NCI-H2107 (cell line): Measurements from ENCODE around the gene AMH.
A peak's percentile ranks its signal among the peaks of the same experiment; 100 is the strongest.
"Not testable (repeated sequence)": the region's sequence is repeated elsewhere in the genome, so short reads cannot be mapped to it uniquely, and the experiment has no call there.

ENCODE experiments used
- DNase-seq: peaks from one replicate; lab custom pipeline; 2025; lab: John Stamatoyannopoulos, UW

Gene AMH

DNA sequence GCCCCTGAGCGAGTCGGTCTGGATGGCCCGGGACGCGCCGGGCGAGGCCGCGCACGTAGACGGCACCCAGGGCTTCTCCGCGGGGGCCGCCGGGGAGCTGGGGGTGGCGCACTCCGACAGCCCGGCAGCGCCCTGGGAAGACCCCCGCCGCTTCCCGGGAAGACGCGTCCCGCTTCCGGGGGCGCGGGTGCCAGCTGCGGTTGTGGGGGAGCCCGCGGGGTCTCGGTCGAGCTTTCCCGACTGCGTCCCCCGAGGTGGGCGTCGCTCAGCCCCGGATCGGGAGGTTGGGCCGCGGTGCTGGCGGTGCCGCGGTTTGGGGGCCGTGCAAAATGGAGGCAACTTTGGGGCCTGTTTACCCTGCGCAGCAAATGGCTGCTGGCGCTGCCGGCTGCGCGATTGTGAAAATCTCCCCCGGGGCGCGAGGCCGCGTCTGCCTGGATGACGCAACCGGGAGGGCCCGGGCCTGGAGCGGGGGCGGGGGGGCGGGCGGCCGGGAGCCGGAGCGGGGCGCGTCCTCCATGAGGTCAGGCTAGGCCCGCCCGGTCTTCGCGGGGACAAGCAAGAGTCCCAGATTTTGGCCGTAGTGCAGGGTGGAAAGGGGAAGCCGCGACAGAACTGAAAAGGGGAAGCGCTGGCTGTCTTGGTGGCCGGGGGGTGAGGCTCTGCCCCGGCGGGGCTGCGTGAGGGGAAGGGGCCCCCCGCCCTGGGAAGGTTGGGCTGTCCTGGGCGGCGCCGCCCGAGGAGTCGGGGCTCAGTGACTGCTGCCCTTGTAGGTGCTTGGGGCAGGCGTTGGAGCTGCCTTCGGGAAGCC lies 21.5 kb downstream of the AMH start:
- DNase-seq: no peak

DNA sequence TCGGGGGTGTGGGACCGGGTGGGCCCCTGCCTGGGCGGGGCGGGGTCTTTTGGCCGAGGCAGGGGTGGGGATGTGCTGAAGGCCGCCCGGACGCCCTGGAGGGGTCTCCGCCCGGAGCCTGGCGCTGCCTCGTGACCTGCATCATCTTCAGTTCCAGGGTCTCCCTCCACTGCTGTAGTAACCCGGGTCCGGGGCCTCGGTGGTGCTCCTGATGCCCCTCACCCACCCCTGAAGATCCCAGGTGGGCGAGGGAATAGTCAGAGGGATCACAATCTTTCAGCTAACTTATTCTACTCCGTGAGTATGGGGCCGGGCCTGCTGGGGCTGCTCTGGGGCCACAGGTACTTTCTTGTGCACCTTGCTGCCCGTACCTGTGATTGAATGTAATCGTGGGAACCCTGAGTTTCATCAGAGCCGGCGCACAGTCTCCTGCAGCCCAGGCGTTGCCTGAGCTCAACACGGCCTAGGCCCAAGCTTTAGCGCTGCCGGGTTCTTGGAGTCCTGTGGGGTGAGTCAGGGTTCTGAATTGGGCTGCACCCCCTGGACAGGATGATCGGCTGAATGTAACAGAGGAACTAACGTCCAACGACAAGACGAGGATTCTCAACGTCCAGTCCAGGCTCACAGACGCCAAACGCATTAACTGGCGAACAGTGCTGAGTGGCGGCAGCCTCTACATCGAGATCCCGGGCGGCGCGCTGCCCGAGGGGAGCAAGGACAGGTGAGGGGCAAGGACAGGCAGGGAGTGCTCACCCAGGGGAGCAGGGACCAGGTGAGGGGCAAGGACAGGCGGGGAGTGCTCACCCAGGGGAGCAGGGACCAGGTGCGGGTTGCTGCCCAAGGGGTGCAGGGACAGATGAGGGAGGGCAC lies 22.3 kb downstream of the AMH start:
- no peak for DNase-seq

GRCh38 chr19:2273356-2274184 lies 24.4 kb downstream of the AMH start:
- peak; percentile 66 for DNase-seq

DNA sequence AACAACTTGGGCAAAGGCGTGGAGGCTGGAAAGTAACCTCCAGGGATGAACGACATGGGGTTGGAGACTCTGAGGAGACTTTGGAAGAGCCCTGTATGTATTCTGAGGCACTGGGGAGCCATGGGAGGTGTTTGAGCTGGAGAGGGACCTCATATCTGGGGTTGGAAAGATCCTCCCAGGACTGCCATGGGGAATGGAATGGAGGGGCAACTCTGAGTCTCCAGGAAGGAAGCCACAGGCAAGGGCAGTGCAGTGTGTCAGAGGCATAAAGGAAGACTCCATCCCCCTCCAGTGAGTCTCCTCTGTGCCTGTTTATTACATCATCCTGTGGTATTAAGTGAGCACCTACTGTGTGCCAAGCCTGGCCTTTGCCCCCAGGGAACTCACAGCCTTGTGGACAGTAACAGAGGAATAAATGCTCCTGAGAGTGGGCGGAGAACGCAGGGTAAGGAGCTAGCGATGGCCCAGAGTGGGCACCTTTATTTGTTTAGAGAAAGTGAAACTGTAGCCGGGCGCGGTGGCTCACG lies 25.1 kb downstream of the AMH start:
- no peak for DNase-seq

- no peak for DNase-seq
These were observed 25.9 kb downstream of the AMH start for GRCh38 chr19:2274931-2275535.

GRCh38 chr19:2275588-2276428 lies 26.7 kb downstream of the AMH start:
- DNase-seq: no peak

- no peak for DNase-seq
These were observed 27.4 kb downstream of the AMH start for GRCh38 chr19:2276429-2276986.

DNA sequence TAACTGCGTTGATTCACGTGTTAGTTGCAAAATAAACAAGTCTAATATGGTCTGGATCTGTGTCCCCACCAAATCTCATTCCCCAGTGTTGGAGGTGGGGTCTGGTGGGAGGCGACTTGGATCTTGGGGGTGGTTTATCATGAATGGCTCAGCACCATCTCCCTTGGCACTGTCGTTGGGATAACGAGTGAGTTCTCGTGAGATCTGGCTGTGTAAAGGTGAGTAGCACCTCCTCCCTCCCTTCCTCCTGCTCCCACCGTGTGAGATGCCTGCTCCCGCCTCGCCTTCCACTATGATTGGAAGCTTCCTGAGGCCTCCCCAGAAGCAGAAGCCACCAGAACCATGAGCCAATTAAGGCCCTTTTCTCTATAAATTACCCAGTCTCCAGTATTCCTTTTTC lies 28.0 kb downstream of the AMH start:
- DNase-seq: no peak

DNA sequence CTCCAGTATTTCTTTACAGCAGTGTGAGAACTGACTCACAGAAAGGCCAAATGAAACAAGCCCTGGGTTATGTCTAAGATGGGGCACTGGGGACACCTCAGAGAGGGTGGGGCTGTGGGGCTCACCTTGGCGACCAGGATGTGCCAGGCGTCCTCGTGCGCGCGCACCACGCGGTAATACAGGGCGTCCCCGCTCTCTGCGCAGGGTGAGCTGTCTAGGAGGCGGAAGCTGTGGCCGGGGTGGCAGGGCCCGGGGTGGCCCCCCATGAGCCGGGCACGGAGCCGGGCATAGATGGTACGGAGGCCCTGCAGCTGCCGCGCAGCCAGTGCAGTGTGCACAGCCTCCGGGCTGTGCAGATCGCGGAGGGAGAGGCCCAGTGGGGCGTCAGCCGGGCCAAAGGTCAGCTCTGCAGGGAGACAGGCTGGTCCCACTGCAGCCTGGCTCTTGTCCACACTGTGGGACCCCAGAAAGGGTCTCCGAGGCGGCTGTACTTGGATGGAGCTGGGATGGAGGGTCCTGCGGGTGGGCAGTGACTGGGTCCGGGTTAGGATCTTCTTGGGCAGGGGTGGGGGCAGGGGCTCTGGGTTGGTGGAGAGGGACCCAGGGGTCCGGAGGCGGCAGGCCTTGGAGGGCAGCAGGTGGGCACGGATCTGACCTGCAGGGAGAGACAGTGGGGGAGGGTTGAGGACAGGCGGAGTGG lies 29.5 kb downstream of the AMH start:
- DNase-seq: no peak

DNA sequence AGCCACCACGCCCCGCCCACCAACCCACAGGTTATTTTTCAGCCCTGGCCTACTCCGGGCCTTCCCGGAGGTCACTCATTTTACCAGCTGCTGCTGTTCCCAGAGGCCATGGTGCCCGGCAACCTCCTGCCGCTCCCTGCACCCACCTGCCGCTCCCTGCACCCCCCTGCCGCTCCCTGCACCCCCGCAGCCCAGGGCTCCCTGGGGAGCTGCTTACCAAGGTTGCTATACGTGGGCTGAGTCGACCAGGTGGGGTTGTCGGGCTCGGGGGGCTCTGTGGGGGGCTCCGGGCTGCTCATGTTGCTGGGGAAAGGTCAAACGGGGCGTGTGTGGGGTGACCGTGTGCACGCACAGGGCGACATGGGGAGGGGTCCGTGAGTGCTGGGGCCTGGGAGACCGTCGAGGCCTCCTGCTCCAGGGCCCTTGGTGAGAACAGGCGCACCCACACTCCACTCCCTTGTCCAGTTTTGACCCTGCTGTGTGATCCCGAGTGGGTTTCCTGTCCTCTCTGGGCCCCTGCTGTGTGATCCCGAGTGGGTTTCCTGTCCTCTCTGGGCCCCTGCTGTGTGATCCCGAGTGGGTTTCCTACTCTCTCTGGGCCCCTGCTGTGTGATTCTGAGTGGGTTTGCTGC lies 31.6 kb downstream of the AMH start:
- DNase-seq: no peak

DNA sequence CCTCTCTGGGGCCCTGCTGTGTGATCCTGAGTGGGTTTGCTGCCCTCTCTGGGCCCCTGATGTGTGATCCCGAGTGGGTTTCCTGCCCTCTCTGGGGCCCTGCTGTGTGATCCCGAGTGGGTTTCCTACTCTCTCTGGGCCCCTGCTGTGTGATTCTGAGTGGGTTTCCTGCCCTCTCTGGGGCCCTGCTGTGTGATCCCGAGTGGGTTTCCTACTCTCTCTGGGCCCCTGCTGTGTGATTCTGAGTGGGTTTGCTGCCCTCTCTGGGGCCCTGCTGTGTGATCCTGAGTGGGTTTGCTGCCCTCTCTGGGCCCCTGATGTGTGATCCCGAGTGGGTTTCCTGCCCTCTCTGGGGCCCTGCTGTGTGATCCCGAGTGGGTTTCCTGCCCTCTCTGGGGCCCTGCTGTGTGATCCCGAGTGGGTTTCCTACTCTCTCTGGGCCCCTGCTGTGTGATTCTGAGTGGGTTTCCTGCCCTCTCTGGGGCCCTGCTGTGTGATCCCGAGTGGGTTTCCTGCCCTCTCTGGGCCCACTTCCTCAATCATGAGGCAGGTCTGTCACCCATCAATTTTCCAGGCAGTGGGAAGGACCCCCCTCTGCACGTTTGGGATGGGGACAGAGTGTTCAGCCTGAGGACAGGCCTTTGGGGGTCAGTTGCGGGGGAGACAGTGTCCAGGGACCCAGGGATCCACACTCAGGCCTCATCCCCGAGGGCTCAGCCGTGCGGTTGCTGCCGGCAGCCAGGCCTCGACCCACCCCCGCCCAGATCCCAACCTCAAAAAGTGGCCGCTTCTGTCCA lies 32.3 kb downstream of the AMH start:
- not testable (repeated sequence) for DNase-seq

DNA sequence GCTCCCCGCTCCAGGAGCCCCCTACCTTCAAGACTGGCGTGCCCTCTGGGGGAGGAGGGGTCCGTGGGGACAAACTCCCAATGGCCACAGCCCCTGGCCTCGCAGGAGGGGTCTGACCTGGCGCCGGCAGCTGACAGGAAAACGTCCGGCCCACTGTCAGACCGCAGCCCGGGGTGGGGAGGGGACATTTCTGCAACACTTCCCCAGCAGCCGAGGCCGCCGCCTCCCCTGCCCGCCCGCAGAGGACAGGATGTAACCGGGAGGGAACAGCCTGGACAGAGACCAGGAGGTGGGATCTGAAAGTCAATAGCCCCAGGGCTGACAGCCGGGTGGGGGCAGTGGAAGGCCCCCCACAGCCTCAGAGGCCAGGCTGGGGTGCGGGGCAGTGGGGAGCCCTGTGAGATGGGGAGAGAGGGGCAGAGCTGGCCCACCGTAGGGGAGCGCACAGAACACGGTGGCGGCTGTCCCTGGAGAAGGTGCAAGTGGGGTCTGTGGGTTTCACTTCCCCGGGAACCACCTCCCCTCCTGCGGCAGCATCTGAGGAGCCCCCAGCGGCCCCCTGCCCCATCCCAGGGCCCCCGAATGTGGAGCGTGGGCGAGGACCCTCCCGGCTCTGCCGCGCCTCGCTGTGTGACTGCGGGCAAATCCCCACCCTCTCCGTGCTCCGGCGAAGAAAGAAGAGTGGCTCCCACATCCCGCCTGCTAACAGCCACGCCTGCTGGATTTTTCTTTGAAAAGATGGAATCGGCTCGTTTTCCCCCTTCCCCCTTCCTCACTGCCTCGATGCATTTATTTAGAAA lies 33.1 kb downstream of the AMH start, which contains the start of gene PEAK3:
Gene PEAK3, minus strand, starts transcription at position 114 of the 800 bp plus-strand sequence. CDS start 1,244 bp downstream, outside the sequence.
- DNase-seq: no peak

GRCh38 chr19:2282862-2283237 lies 33.7 kb downstream of the AMH start:
- DNase-seq: no peak

- no peak for DNase-seq
These were observed 34.8 kb downstream of the AMH start for GRCh38 chr19:2283835-2284507.

DNA sequence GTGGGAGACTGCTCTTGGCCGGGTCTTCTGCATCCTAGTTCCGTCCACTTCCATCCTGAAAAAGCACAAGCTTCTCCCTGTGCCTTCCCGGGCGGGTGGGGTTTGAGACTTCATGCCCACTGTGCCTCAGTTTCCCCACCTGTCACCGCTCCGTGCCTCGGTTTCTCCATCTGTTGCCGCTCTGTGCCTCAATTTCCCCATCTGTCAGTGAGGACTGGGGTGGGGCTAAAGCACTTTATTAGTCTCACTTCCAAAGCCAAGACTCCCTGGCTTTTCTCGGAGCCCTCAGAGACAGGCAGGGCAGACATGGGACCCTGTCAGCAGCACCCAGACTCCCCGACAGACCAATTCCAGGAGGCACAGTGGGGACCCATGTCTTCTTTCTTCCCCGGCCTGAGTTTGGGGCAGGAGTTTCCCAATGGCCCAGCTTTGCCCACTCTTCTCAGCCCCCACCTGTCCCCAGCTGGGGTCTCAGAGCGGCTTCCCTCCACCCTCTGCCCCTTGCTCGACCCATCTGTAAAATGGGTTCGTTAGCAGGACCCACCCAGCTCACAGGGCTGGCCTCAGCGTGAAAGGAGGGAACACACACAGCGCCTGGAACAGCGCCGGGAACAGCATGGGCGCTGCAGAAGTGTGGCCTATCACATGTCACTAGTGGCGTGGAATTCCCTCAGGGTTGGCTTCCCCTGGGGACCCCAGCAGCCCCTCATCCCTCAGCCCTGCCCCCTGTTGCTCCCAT lies 37.4 kb downstream of the AMH start:
- no peak for DNase-seq
